ENCODE measurements around the gene NPFFR1. TPM values are rescaled to one million over a fixed set of nuclear protein-coding genes. Genes with fewer than 3 reads are reported as not detected.

Gene NPFFR1
- total RNA-seq, 1 donor from 2014 or later = not detected

DNA sequence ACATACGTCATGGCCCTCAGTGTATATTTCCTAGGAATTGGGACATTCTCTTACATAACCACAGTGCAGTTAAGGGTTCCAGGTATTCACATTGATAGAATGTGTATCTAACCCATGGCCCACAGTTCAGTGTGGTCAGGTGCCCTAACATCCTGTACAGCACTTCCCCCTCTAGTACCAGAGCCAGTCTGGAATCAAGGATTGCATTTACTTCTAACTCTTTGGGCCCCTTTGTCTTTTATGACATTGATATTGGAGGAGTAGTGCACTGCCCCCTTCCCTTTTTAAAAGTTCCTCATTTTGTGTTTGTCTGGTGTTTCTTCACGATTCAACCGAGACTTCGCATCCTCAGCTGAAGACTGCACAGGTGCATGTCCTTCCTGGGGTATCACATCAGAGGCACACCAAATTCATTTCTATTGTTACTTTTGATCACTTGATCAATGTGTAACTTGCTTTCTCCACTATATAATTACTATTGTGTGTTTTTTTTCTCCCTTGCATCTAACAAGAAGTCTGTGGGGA is 22.4 kb upstream of the NPFFR1 start:
- Mint-ChIP-seq H3K9me3 (no peaks in the 10 kb centered on the region), H3K27ac (no peak overlapping the region), H3K4me3 (no peak overlapping the region), H3K4me1 (ENCODE audit: unreplicated experiment) (no peaks in the 10 kb centered on the region), H3K36me3 (no peaks in the 10 kb centered on the region), H3K27me3 (no peaks in the 10 kb centered on the region)
- TF ChIP-seq, protein P1, sequence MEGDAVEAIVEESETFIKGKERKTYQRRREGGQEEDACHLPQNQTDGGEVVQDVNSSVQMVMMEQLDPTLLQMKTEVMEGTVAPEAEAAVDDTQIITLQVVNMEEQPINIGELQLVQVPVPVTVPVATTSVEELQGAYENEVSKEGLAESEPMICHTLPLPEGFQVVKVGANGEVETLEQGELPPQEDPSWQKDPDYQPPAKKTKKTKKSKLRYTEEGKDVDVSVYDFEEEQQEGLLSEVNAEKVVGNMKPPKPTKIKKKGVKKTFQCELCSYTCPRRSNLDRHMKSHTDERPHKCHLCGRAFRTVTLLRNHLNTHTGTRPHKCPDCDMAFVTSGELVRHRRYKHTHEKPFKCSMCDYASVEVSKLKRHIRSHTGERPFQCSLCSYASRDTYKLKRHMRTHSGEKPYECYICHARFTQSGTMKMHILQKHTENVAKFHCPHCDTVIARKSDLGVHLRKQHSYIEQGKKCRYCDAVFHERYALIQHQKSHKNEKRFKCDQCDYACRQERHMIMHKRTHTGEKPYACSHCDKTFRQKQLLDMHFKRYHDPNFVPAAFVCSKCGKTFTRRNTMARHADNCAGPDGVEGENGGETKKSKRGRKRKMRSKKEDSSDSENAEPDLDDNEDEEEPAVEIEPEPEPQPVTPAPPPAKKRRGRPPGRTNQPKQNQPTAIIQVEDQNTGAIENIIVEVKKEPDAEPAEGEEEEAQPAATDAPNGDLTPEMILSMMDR (conservative IDR thresholded peaks at IDR 0.05) = no peak
- DNase-seq (ENCODE audit: extremely low spot score, unreplicated experiment) = no peak

DNA sequence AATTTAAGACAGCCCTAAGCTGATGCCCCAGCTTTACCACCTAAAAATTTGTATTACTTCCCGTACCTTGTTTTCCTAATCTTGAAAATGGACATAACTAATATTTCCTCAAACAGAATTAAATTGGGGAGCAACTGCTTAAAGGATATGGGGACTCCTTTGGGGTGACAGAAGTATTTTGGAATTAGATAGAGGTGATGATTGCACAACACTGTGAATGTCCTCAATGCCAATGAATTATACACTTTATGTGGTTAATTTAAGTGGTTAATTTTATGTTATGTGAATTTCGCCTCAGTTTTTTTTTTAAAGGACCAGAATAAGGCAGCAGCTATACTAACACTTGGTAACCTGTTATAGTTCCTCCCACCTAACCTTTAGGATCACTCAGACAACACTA is 19.9 kb upstream of the NPFFR1 start:
- TF ChIP-seq, protein P1 (conservative IDR thresholded peaks at IDR 0.05) = no peak
- H3K9me3 Mint-ChIP-seq = no peaks in the 10 kb centered on the region
- H3K4me1 Mint-ChIP-seq (ENCODE audit: unreplicated experiment) = no peaks in the 10 kb centered on the region
- no peaks in the 10 kb centered on the region for H3K27me3 Mint-ChIP-seq
- no peak overlapping the region for H3K27ac Mint-ChIP-seq
- no peak for DNase-seq (ENCODE audit: extremely low spot score, unreplicated experiment)
- no peak overlapping the region for H3K4me3 Mint-ChIP-seq
- no peaks in the 10 kb centered on the region for H3K36me3 Mint-ChIP-seq

DNA sequence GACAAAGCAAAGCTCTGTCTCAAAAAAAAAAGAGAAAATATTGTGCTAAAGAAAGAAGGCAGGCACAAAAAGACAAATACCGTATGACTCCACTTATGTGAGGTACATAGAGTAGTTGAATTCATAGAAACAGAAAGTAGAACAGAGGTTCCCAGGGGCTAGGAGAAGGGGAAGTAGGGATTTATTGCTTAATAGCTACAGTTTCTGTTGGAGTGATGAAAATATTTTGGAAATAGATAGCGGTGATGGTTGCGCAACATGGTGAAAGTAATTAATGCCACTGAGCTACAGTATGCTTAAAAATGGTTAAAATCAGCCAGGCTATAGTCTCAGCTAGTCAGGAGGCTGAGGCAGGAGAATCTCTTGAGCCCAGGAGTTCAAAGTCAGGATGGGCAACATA is 18.5 kb upstream of the NPFFR1 start:
- Mint-ChIP-seq H3K36me3 (no peaks in the 10 kb centered on the region), H3K9me3 (no peaks in the 10 kb centered on the region), H3K27ac (no peak overlapping the region), H3K4me1 (ENCODE audit: unreplicated experiment) (no peaks in the 10 kb centered on the region), H3K27me3 (no peaks in the 10 kb centered on the region), H3K4me3 (no peak overlapping the region)
- TF ChIP-seq, protein P1 (conservative IDR thresholded peaks at IDR 0.05) = no peak
- no peak for DNase-seq (ENCODE audit: extremely low spot score, unreplicated experiment)

DNA sequence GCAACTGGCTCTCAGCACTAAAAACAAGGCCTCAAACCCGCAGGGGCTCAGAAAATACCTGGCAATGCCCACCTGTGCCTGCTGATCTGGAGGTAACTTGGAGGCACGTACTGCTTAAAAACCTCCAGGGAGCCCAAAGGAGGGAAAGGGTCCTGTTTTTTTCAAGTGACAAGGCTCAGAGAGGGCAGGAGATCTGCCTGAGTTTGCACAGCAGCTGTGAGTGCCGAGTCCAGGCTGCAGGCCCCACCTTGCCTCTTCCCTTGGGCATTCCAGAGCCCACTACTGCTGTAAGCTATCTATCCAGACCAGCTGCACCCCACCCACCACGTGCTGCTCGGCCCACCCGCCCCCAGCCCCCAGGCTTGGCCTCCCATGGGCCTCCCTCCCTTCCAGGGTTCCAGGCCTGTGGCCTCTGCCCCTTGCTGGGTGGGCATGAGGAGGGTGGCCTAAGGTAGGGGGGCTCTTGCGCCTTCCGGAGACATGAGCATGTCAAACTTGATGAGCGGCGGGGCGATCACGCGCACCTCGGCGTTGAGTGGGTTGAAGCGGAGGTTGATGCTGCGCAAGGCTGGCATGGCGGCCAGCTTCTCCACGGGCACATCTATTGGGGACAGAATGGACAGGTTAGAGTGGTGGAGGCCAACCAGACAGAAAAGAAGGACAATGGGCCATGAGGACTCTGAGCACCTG is 17.2 kb upstream of the NPFFR1 start:
- H3K4me3 Mint-ChIP-seq = no peak overlapping the region
- TF ChIP-seq, protein P1 (conservative IDR thresholded peaks at IDR 0.05) = no peak
- H3K4me1 Mint-ChIP-seq (ENCODE audit: unreplicated experiment) = no peaks in the 10 kb centered on the region
- no peaks in the 10 kb centered on the region for H3K27me3 Mint-ChIP-seq
- no peaks in the 10 kb centered on the region for H3K36me3 Mint-ChIP-seq
- no peaks in the 10 kb centered on the region for H3K9me3 Mint-ChIP-seq
- DNase-seq (ENCODE audit: extremely low spot score, unreplicated experiment) = no peak
- H3K27ac Mint-ChIP-seq = no peak overlapping the region

DNA sequence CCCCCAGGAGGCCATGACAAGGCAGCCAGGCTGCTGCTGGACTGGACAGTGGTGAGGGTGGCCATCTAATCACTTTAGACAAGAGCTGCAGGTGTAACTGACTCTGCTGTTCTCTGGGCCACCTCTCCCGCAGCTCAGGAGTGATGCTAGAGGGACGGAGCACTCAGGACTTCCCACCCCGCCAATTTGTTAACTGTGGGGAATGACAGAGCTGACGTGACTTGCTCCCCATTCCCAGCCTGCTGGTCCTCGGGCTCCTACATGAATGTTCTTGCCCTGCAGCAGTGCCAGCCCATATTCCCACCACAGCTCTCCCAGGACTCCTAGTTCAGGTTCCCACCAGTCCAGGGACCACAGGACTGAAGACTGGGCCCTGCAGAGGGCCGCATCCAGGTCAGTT is 16.7 kb upstream of the NPFFR1 start:
- H3K4me1 Mint-ChIP-seq (ENCODE audit: unreplicated experiment) = no peaks in the 10 kb centered on the region
- TF ChIP-seq, protein P1 (conservative IDR thresholded peaks at IDR 0.05) = no peak
- H3K27ac Mint-ChIP-seq = no peak overlapping the region

More for the DNA sequence above, 16.7 kb upstream of the NPFFR1 start:
- Mint-ChIP-seq H3K9me3 (no peaks in the 10 kb centered on the region), H3K36me3 (no peaks in the 10 kb centered on the region), H3K27me3 (no peaks in the 10 kb centered on the region), H3K4me3 (no peak overlapping the region)
- no peak for DNase-seq (ENCODE audit: extremely low spot score, unreplicated experiment)

All from type B pancreatic cell (in vitro differentiated cells).